HG02870 (cell line): Measurements from ENCODE around the gene DNAJC8.

Experiments
- ATAC-seq: cut with Tn5 transposase; IDR thresholded peaks from one replicate; pipeline ENCODE4 v1.9.1; 2021; ENCODE audit warnings: mild to moderate bottlenecking, moderate library complexity; ENCODE audit not compliant: unreplicated experiment

DNAJC8 gene, protein sequence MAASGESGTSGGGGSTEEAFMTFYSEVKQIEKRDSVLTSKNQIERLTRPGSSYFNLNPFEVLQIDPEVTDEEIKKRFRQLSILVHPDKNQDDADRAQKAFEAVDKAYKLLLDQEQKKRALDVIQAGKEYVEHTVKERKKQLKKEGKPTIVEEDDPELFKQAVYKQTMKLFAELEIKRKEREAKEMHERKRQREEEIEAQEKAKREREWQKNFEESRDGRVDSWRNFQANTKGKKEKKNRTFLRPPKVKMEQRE

DNA sequence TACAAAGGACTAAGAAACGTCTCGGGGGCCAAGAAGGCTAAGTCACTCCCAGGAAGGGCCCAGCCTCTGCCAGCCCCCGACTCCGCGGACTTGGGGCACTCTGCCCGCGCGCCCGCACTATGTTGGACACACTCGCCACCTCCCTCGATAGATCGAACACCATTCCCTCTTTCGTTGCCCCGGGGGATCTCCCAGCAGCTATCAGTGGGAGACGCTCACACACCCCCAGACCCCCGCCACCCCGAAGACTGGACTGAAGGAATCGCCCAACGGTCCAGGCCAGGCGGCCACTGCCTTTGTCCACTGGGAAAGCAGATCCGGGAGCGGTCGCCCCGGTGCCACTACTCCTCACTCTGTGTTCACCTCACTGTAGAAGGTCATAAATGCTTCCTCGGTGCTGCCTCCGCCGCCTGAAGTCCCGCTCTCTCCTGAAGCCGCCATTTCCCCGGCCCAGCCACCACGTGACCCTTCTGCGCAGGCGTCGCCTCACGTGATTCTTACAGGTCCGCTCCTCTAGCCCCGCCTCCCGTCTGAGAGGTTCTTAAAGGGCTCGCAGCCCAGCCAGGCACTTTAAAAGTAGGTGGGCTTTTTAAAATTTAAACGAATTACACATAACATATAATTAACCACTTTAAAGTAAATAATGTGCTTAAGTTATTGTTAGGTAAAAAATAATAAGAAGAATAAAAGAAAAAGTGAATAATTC is at the start of gene DNAJC8:
TSS of gene DNAJC8 (minus strand) at position 472 of the 706 bp plus-strand sequence. CDS start at position 441, 31 bp downstream.
- ATAC-seq, result peak; percentile 45

DNA sequence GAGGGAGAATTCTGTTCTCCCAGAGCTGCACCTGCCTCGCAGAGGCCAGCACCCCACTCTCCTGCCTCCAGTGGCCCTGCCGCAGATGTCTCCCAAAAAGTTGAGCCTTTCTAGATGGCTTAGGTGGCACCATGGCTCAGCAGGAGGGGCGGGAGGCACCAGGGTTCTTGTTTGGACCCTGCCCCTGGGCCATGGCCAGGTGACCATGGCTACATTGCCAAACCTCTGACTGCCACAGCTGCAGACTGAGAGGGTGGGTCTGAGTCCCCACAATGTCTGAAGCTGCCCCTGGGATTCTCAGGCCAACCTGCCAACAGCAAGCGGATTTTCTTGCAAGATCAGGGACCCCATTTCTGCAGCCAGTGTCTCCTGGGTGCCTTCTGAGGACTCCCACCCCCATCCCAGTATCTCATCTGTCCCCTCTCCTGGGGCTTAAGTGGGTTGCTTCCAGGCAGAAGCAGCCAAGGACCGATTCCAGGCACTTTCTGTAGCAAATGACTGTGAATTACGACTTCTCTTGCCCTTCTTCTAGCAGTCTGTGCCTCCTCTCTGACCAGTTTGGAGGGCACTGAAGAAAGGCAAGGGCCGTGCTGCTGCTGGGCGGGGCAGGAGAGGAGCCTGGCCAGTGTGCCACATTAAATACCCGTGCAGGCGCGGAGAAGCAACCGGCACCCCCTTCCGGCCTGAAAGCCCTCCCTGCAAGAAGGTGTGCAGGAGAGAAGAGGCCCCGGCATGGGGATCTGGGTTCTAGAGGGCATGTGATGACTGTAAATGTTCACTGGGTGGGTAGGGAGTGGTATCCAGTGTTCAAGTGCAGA is 49.0 kb upstream of the DNAJC8 start:
- ATAC-seq, result no peak

DNA sequence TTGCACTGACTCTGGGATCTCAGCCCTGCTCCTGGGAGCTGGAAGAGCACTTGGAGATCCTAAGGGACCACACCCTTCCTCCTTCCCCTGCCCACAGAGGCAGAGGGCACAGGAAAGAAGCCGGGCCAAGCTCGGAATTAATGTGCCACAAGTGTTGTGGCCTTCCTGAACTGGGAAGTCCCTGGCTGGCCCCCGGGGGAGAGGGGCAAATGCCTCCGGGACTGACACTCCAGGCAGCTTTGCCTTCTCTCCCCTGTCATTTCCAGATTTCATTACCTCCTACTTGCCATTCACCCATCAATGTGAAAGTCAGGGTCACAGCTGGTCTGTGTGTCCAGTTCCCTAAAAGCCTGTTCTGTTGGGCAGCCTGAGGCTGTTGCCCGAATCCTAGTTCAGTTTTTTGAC is 48.1 kb upstream of the DNAJC8 start:
- no peak for ATAC-seq

DNA sequence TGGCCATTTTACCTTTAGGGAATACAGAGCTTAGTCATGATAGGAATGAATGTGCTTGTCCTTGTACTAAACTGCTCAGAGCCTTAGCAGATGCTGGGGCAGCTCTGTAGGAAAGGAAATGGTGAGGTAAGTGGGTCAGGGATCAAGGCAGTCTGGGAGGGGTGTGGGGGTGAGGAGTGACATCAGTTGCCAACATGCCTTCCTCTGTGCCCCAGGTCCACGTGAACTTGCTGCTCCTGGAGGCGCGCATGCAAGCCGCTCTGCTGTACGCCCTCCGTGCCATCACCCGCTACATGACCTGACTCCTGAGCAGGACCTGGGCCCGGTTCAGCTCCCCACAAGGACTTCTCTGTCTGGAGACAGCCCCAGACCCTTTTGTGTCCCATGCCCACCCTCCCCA is 47.7 kb upstream of the DNAJC8 start:
- no peak for ATAC-seq

DNA sequence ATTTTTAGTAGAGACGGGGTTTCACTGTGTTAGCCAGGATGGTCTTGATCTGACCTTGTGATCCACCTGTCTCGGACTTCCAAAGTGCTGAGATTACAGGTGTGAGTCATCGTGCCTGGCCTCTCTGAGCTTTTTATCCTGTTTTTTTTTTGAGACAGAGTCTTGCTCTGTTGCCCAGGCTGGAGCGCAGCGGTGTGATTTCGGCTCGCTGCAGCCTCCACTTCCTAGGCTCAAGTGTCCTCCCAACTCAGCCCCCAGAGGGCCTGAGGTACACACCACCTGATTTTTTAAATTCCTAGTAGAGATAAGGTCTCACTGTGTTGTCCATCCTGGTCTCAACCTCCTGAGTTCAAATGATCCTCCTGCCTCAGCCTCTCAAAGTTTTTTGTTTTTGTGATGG is 46.9 kb upstream of the DNAJC8 start:
- no peak for ATAC-seq

DNA sequence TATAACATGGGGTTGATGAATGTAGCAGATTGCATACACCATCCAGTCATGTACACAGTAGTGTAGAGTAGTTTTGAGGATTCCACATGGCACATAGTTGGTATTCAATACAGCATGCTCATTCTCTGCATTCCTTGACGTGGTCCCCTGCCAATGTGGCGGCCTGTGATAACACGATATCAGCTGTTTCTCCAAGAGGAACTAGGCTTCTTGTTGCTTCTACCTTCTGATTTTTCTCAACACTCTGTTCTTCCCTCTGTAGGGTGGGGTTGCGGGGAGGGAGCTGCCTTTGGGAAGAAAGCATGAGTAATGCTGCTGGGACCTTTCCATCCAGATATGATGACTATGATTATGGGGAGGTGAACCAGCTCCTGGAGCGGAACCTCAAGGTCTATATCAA is 45.9 kb upstream of the DNAJC8 start:
- no peak for ATAC-seq

DNA sequence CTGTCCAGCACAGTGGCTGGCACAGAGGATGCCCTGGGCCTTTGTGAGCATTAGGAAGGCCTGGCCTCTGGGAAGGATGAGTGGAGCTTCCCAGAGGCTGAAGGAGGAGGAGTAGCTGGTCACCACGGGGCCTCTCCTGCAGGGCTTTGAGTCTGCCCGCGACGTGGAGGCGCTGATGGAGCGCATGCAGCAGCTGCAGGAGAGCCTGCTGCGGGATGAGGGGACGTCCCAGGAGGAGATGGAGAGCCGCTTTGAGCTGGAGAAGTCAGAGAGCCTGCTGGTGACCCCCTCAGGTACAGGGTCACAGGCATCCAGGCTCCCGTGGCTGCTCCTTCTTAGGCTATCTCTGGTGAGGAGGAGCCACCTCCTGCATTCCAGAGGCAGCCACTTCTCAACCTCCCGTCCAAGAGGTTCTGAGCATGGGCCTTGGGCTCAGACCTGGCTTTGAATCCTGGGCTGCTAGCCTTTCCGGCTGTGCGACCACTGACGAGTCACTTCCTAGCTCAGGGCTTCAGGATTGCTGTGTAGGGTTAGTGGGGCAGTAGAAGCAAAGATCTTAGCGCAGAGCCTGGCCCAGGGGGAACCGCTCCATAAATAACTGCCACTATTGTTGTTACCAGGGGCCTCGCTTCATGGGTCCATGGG is 40.5 kb upstream of the DNAJC8 start:
- ATAC-seq, result no peak

DNA sequence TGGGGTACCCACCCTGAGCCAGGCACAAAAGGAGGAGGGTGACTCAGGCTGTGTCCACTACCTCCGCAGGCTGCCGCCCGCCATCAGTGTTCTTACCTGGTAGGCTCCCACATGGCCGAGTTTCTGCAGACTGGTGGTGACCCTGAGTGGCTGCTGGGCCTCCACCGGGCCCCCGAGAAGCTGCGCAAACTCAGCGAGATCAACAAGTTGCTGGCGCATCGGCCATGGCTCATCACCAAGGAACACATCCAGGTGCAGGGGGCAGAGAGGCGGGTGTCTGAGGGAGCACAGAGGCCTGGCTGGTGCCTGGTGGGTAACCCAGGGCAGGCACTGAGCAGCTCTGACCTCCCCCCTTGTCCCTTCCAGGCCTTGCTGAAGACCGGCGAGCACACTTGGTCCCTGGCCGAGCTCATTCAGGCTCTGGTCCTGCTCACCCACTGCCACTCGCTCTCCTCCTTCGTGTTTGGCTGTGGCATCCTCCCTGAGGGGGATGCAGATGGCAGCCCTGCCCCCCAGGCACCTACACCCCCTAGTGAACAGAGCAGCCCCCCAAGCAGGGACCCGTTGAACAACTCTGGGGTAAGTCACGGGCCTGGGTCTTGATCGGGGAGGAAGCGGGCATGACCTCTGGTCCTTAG is 39.5 kb upstream of the DNAJC8 start:
- ATAC-seq, result no peak

DNA sequence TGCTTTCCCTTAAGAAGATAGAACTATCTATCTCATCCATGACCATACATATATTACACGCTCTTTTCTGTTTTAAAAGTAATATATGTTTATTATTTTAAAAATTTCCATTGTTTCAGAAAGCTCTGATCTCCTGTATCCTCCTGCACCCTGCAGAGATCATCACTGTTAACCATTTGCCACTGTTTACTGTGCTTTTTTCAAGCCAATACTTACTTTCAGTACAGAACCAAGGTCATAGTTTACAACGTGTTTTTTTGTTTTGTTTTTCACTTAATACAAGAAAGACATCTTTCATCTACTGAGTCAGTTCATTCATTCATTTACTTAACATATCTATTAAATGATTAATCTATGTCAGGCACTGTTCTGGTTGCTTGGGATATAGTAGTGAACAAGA is 36.7 kb upstream of the DNAJC8 start:
- ATAC-seq, result no peak

DNA sequence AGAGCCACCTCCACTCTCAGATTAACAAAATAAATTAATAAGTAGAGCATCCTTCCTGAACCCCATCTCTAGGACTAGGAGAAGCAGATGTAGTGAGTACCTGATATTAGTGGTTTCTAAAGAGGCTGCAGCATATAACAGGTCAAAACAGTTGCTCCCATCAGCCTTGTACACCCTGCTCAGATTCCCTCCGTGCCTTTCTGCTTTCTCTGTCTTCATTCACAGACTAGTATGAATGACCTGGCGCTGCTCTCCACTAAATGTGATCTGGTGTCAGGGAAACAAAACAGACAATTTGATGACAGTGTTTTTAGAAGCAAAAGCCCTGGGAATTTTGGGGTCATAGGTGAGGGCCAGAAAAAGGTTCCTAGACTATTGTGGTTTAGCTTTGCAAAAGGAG is 34.8 kb upstream of the DNAJC8 start:
- ATAC-seq, result no peak

DNA sequence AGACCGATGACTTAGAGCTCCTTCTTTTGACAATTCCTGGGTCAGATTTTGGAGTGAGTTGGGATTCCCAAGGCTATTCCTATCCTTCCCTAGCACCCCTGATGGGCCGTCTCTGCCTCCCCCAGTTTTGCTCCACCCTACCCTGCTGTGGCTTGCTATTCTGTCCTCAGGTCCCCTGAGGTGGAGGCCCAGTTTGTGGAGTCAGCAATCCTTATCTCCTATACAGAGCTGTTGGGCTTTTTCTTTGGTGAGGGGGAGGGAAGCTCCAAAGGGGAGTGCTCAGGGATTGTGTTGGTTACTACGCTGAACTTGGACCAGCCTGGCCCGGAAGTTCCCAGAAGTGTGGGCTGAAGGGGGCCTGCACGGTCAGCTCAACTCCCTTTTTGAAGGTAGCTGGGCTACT is 34.1 kb upstream of the DNAJC8 start:
- ATAC-seq, result no peak

DNA sequence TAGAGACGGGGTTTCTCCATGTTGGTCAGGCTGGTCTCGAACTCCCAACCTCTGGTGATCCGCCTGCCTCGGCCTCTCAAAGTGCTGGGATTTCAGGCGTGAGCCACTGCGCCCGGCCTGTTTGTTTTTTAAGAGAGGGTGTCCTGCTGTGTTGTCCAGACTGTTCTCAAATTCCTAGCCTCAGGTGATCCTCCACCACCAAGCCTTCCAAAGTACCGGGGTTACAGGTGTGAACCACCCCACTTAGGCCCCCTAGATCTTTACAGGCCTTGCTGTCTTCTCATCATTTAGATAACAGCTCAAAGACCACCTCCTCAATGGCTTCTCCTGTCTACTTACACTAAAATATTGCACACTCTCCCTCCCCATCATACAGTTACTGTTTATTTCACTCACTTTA is 32.7 kb upstream of the DNAJC8 start:
- no peak for ATAC-seq

DNA sequence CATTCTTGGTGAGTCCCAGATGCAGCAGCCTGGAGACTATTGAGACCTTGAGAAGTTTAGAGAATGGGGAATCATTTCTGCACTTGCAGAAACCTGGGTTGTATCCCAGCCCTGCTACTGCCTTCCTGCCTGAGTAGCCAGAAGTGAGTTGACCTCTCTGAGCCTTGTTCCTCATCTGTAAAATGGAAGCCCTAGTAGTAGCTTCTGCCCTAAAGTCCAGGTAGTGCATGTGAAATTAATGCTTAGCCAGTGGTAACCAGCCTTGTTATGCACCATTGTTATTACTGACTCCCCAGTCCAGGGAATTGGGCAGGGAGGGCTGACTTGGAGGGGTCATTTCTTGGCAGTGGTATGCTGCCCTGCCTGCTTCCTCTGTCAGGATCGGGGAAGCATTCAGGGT is 32.1 kb upstream of the DNAJC8 start:
- ATAC-seq, result no peak

DNA sequence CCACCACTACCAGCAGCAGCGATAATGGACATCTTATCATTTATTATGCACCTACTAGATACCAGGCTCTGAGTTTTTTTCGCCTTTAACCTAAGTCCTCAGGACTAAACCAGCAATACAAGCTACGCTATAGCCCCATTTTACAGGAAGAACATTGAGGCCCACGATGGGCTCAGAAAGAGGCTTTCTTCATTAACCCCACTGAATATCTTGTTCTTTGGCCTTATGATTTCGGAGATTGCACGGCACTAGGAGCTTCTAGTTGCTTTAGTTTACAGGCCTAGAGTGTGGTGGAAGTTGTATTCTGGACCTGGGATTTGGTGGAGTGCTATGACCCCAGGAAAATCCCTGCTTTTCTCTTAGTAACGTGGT is 28.0 kb upstream of the DNAJC8 start:
- ATAC-seq, result no peak

DNA sequence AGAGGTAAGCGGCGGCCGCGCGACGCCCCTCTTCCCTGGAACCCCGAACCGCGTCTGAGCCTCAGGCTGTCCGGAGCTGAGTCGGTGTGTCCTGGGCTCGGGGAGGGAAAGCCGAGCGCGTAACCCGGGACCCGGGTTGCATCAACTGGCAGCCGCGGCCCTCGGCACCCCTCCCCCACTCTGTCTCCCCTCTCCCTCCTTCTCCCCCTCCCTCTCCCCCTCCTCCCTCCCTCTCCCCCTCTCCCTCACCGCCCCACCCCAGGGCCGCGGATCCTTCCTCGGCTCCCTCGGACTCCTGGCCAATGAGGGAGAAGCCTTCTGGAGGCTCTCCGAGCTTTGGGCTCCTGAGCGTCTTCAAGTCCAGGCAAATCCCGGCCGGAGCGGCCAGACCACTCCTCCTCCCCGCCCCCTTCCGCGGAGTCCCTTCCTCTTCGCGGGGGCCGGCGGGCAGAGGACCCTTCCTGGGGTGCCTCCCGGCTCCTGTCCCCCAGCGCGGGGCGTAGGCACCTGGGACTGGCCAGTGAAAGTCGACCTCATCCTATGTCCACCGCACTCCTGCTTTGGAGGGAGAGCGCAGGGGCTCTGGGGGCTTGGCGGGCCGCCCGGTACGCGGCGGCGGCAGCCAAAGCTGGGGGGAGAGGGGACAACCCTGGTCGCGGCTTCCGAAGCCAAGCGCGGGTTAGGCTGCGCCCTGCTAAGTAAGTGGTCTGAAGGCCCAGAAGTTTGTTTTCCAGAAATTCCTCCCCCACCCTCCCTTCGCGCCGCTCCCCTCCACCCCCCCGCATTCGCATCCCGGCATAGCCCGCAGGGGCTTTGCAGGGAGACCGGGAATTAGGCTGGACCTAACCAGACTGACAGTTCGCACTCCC is 27.3 kb upstream of the DNAJC8 start:
- ATAC-seq, result no peak

DNA sequence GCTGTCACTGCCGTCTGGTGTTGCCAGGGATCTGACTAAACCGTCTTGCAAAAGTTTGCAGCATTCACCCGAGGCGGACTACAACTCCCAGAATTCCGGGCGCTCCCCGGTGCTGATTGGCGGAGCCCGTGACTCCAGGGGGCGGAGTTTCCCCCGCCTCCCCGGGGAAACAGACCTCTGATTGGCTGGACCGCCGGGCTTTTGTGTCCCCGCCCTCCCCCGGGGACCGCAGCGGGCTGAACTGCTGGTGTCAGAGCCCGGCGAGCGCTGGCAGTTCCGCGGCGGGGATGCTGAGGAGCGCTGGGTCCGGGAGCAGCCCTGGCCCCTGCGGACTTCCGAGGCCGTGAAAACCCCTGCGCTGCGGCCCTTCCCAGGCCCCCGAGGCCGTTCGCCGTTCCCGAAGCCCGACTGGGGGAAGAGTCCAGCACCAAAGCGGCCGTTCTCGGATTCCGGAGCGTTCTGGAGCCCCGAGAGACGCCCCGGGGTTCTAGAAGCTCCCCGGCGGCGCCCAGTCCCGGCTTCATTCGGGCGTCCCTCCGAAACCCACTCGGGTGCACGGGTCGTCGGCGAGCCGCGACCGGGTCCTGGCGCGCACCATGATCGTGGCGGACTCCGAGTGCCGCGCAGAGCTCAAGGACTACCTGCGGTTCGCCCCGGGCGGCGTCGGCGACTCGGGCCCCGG is 26.6 kb upstream of the DNAJC8 start, which contains the start of gene SESN2:
TSS of gene SESN2 (plus strand) at position 267 of the 682 bp plus-strand sequence. CDS start at position 597, 330 bp downstream.
- peak; percentile 93 for ATAC-seq

DNA sequence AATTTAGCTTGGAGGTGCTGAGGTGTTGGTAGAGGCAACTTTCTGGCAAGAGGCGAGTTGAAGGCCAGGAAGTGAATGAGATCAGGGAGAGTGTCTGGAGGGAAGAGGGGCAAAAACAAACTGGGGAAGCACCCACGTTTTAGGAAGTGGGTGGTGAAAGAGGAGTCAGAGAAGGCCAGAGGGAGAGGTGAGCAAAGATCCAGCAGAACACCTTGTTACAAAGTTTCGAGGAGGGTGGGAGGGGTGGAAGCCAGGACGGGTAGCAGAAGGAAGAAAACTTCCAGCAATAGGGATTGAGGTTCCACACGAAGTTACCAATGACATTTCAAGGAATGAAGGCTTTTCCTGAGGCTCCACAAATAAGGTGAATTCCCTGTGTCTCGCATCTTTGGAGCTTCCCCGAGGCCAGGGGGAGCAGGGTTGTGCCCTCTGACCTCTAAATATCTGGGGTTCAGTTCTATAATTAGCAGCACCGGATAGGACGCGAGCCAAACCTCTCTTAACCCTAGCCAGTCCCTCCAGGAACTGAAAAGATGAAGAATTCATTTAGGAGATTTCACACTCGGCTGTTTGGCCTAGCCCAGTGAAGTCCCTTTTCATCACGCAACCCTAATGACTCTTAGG is 25.9 kb upstream of the DNAJC8 start:
- ATAC-seq, result no peak

DNA sequence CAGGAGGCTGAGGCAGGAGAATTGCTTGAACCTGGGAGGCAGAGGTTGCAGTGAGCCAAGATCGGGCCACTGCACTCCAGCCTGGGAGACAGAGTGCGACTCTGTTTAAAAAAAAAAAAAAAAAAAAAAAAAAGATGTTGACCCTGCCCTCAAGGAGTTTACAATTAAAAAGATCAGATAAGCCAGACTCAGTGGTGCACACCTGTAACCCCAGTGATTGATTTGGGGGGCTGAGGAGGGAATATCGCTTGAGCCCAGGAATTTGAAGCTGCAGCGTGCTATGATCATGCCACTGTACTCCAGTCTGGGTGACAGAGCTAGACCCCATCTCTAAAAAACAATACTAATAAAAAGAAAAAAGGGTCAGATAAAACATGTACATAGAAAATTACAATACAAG is 24.9 kb upstream of the DNAJC8 start:
- no peak for ATAC-seq
